Left colon (tissue), 2 donors: ENCODE measurements around the gene RAB44. TPM values are rescaled to one million over a fixed set of nuclear protein-coding genes. Genes with fewer than 3 reads are reported as not detected.
"Not testable (repeated sequence)": the region's sequence is repeated elsewhere in the genome, so short reads cannot be mapped to it uniquely, and the experiment has no call there.

Source experiments
- ATAC-seq: fragments of 200-7000 bp; cut with Tn5 transposase; one replicate; pipeline ENCODE4 v1.9.1; 2020; ENCODE audit warnings: mild to moderate bottlenecking, moderate library complexity
- DNase-seq, 2 donors: peaks; one replicate each; pipeline ENCODE4 v3.0.0-alpha.2; 2020
- intact Hi-C, 2 donors: fragments of 100-400 bp; cut with DNase I in 1 of 2; cut with micrococcal nuclease in 1 of 2; formaldehyde crosslinking; loops; one replicate each; pipeline versions ENCODE4 v1.11.2 to v1.14.0; 2022; cut with DNase I, micrococcal nuclease
- total RNA-seq, 2 donors: library from RNA; stranded (reverse); fragmentation: NEBNext Ultra II Directional; extraction: Animal tissue kit (Norgen Biotek cat#: 25700); gene quantifications; one replicate each; pipeline ENCODE4 v1.2.1, GENCODE V29; 2021
- donor health status: DM: no; HTN: no; CAD: no.
- donor health status: DM: yes; HTN: yes; CAD: no.

RAB44 gene
- total RNA-seq, 2 donors from 2014 or later = 0.09 to 0.42 TPM

DNA sequence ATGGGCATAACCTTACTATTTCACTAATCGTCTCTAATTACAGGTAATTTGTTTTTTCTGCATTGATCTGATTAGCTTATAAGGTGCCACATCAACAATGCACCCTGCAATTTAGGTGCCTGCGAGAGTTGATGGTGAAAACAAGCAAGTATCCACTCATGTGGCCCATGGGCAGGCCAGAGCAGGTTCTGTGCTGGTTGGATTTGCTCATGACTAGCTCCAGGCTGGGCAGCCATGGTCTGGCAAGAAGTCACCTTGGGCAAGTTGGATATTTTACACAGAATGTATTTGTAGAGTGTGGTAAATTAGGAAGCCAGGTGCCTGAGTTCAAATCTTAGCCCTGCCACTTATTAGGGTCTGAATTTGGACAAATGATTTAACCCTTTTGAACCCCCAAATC lies 25.3 kb downstream of the RAB44 start:
- intact Hi-C loops = no loop called here
- ATAC-seq (no peak), DNase-seq (no peak)

DNA sequence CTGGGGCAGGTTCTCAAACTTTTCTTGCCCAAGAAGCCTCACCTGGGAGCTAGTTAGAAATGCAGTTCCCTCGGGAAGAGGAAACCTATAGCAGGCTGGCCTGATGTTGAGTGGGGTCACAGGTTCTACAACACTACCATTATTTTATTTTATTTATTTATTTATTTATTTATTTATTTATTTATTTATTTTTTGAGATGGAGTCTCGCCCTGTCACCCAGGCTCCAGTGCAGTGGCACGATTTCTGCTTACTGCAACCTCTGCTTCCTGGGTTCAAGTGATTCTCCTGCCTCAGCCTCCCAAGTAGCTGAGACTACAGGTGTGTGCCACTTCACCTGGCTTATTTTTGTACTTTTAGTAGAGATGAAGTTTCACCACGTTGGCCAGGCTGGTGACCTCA lies 26.4 kb downstream of the RAB44 start:
- intact Hi-C loops, DNase-seq, ATAC-seq: not testable (repeated sequence)

DNA sequence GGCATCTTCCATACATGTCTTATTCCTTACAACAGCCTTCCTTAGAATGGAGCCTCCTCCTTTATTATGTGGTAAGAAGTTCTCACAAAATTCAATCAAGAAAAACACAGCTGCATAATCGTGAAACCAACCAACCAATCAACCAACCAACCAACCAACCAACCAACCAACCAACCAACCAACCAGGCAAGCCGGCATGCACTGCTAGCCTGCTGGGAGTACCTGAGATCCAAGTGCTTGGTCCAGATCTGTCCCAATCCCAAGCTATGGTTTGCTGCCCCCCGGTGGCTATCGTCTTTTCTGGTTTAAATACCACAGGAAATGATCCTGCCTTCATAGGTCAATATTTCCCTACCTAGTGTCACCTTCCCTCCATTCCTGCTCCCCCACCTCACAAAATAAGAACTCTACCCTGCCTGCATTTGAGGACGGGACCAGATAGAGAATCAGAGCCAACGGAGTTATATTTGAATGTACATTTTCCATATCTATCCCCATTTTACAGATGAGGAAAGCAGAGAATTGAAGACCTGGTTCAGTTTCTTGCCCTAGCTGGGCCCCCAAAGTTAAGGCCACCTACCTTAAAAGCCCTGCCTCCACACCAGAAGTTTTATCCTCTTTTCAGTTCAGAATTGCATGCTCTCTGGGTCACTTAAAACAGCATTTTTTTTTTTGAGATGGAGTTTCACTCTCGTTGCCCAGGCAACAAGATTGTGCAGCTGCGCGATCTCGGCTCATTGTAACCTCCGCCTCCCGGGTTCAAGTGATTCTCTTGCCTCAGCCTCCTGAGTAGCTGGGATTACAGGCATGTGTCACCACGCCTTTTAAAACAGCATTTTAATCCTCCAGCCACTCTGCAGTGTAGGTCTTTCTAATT lies 27.1 kb downstream of the RAB44 start:
- intact Hi-C loops = no loop called here
- ATAC-seq (peak; percentile 87), DNase-seq (peak; percentile 66 to 91)

DNA sequence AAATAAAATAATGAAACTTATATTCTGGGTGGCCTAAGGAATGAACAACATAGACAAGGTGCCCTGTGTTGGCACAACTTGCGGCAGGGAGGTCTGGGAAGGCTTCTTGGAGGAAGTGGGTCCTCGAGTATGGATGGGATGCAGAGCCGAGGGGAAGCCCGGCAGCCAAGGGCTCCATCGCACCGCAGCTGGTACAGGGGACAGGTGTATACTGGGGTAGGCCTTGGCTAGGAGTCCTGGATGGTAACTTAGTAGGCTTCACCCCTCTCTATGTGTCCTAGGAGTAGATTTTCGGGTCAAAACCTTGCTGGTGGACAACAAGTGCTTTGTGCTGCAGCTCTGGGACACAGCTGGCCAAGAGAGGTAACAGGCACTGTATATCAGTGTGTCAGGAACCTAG lies 28.0 kb downstream of the RAB44 start:
- intact Hi-C loops = no loop called here
- DNase-seq (no peak), ATAC-seq (no peak)

DNA sequence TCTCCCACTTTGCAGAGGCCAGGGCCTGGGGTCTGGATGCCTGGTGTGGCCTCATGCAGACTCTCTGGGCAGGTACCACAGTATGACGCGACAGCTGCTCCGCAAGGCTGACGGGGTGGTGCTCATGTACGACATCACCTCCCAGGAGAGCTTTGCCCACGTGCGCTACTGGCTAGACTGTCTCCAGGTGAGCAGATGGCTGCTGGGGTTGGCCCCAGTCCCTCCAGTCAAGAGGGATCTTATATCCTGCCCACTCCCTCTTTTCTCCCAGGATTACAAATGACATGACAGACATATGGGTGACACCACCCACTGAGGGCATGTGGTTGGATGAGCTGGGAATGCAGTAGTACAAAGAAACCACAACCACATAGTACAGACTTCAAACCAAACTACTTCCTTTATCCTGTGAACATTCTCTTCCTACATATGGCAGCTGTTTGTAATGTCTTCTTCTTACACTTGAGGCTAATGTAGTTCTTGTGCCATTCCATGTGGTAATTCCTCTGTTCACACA lies 29.9 kb downstream of the RAB44 start:
- ATAC-seq (peak; percentile 11), DNase-seq (peak in 1 of 2 donors; percentile 10)
- intact Hi-C loops = no loop called here

DNA sequence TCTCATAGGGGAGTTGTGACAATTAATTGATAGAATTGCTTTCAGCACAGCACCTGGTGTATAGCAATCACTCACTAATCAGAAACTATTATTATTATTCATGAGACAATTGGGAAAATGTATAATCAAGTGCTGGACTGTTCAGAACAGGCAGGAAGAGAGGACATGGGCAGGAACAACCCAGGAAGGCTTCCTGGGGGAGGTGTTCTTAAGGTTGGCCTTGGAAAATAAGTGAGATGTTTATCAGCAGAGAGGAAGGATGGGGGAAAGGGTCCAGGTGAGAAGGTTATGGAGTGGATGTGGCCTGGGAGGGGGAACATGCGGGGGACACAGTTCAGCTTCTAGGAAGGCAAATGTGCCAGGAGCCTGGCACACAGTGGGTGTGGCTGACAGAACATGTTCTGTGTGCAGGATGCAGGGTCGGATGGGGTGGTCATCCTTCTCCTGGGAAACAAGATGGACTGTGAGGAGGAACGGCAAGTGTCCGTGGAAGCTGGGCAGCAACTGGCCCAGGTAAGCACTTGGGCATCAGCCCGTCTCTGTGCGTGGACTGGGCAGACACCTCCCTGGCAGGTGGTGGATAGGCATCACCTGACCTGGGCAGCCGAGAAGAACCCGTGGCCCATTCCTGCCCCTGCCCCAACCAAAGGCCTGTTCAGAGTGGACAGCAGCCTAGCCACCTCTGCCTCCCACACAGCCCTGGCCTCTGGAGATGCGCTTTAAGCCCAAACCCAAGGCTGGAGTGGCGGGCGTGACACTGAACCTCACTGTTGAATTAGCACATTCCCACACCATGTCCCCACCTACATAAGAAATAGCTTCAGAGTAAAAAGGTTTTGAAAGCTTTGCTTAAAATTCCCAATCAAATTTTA lies 30.9 kb downstream of the RAB44 start:
- no peak for ATAC-seq
- intact Hi-C loops = no loop called here
- DNase-seq = peak in 1 of 2 donors; percentile 7

DNA sequence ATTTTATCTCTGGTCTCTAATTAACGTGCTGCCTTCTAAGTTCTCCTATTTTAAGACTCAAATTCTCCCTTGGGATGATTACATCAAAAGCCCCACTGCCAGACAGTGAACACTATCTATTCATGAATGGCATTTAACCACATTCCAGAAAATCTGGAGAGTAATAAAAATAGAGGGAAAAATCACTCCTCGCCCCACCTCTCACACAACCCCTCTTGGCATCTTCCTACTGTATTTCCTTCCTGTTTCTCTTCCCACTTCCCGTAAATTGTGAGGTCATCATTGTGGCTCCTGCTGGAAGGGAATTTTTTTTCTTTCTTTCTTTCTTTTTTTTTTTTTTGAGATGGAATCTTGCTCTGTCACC lies 31.5 kb downstream of the RAB44 start:
- intact Hi-C loops = no loop called here
- ATAC-seq (no peak), DNase-seq (no peak)

DNA sequence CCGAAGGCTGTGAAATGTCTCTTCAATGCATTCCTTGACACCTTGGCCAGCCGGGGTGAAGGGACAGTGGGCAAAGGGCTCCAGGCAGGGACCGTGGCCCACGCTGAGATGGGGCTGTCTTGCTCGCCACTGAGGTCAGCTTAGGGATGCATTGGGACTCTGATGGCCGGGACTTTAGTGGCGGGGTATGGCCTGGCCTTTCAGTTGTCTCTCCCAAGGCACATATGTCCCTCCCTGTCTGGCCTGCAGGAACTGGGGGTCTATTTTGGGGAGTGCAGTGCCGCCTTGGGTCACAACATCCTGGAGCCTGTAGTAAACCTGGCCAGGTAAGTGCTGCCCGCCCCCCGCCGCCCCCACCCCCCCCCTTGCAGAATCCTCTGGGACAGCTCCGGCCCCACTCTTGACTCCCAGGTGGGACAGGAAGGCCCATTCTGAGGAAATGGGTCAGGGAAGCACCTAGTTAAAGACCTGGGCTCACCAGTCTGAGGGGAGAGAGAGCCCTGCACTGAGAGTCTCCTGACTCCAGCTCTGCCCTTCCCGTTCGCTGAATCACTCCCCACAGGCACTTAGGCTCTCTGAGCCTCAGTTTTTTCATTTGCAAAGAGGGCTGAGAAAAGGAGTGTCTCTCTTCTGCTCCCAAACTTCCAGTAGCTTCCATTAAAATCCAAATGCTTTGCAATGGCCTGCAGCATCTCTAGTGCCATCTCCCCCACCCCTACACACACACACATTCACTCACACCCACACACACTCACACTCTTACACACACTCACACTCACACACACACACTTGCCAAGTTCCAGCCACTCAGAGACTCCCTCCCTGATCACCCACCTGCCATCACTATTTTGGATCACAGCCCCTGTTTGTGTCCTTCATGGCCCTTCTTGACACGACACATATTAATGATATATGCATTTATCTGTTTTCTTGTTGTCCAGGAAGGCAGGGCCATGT lies 33.1 kb downstream of the RAB44 start:
- ATAC-seq = no peak
- no peak for DNase-seq
- intact Hi-C loops = no loop called here

DNA sequence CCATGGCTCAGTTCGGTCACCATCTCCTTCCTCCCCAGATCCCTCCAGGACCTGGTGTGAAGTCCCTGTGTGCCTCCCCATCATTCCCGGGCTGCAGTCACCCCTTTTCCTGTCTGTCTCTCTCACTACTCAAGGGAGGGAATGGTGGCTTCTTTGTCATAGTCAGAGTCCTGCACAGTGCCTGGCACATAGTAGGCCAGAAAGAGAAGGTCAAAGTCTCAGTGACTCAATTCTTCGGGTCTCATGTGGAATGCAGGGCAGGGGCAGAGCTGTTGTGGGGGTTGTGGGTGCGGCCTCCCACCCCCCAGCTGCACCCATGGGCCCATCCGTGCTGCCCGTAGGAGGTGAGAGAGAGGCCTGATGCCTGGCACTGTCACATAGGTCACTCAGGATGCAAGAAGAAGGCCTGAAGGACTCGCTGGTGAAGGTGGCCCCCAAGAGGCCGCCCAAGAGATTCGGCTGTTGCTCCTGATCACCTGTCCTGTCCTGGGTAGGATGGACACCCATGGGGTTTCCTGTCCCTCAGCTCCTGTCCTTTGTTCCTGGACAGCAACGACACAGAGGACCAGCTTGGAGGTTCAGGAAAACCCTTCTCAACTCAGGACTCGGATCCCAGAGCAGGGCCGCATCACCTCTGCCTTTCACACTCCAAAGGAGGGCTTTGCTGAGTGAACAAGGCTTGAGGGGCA lies 34.1 kb downstream of the RAB44 start:
- no peak for DNase-seq
- ATAC-seq = no peak
- intact Hi-C loops = no loop called here

DNA sequence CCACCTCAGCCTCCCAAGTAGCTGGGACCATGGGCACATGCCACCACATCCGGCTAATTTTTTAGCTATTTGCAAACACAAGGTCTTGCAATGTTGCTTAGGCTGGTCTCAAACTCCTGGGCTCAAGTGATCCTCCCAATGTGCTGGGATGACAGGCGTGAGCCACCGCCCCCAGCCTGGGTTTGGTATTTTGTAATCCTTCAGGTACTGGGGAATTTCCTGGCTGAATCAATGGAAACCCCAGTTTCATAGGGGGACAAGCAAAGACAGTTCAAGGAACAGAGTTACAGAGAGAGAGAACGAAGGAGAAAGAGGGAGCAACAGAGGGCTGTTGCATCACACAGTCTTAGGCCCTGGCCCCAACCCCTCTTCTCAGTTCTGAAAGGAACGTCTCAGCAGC lies 35.7 kb downstream of the RAB44 start:
- DNase-seq (no peak), ATAC-seq (no peak)
- intact Hi-C loops = no loop called here

DNA sequence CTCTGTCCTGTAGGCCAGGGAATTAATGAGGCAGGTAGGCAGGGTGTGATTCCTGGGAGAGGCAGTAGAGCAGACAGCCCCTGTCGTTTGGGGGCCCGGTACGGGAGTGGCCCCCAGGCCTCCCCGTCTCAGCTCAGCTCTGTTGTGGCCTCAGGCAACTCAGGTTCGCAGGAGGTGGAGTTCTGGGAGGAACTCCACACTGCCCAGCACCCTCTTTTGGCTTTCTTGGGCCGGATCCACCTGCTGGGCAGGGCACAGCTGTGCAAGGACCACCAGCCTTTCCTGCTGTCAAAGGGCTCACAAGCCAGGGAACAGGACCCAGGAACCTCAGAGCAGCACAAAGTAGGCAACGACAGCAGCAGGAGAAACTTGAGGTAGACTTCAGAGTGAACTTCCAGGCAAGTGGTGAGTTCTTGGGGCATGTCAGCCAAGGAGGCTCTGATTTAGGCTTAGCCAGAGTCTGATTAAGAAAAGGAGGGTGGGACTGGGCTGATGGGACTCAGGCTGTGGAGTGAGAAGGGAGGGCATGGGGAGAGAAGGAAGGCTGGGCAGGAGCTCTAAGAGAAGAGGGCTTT lies 36.9 kb downstream of the RAB44 start:
- ATAC-seq = no peak
- intact Hi-C loops = no loop called here
- no peak for DNase-seq

DNA sequence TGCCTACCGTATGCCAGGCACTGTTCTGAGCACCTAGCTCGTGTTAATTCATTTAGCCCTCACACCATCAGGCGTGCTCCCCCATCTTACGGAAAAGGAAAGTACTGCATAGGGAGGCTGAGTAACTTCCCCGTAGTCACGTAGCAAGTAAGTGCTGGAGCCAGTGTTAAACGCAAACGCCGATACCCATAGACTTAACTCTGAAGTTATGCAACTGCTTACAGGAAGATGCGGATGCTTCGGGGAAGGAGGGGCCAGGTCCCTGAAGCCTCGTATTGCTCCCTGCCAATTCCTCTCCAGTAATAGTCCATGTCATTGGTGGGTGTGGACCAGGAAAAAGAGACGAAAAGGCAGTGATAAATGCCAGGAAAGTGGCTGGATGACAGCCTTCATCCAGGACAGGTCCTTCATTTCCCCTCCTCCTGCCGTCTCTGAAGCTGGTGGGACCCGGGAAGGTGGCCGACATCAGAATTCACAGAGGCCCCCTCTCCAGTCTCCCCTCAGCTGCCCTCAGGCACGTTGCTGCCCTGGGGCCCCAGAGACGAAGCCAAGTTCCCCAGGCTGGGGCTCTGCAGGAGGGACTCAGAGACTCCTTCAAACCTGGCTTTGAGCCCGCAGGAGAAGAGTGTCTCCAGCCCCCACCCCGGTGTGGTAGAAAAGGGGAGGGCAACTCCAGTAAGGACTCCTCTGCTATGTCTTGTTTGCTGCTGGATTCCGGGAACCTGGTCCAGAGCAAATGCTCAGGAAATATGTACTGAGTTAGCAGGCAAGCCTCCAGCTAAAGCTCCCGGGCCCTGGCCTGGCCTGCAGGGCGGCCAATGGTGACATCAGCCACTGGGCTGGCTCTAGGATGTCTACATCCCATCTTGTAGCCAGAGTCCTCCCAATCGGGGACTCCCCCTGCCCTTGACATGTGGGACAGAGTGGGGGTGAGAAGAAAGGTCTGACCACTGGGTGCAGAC lies 37.8 kb downstream of the RAB44 start:
- intact Hi-C loops = no loop called here
- peak; percentile 62 to 82 for DNase-seq
- ATAC-seq = peak; percentile 90

DNA sequence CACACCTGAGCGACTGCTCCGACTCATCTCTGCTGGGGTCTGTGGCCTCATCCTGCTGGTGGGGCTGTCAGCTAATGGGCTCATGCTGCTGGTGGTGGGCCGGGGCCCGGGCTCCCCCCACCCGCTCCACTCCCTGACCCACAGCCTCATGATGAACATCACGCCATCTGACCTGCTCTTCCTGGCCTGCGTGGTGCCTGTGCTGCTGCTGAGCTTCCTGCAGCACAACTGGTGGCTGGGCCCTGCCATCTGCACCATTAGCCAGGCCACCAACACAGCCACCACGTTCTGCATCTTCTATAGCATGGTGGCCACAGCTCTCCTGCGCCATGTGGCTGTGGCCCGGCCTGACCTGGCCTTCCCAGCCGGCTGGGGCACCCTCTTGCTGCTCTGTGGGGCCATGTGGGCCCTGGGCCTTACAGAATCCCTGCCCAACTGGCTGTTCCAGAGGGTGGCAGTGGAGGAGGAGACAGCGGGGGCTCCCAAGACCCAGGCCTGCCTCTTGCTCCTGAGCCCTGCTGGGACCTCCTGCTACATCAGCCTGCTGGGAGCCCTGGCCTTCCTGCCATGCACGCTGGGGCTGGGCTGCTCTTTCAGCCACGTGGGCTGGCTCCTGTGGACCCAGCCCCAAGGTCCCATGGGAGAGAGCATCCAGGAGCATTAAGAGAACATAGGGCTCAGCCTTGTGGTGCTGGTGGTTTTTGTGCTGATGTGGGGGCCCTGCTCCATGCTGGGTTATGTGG lies 39.6 kb downstream of the RAB44 start:
- no peak for ATAC-seq
- DNase-seq = no peak
- intact Hi-C loops = no loop called here

DNA sequence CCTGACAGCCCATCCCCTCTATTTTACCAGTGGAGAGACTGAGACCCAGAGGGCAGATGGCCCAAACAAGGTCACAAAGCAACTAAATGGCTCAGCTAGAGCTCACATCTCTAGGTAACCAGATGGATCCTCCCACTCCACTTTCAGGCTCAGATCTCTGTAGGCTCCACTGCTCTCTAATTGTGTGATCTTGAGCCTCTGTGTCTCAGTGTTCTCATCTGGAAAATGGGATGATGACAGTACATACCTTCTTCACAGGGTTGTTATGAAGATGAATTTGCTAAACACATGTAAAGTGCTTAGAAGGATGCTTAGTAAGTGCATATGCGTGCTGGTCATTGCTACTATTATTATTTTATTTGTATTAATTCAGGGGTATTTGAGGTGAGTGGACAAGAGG lies 40.5 kb downstream of the RAB44 start:
- intact Hi-C loops = no loop called here
- ATAC-seq = no peak
- no peak for DNase-seq

DNA sequence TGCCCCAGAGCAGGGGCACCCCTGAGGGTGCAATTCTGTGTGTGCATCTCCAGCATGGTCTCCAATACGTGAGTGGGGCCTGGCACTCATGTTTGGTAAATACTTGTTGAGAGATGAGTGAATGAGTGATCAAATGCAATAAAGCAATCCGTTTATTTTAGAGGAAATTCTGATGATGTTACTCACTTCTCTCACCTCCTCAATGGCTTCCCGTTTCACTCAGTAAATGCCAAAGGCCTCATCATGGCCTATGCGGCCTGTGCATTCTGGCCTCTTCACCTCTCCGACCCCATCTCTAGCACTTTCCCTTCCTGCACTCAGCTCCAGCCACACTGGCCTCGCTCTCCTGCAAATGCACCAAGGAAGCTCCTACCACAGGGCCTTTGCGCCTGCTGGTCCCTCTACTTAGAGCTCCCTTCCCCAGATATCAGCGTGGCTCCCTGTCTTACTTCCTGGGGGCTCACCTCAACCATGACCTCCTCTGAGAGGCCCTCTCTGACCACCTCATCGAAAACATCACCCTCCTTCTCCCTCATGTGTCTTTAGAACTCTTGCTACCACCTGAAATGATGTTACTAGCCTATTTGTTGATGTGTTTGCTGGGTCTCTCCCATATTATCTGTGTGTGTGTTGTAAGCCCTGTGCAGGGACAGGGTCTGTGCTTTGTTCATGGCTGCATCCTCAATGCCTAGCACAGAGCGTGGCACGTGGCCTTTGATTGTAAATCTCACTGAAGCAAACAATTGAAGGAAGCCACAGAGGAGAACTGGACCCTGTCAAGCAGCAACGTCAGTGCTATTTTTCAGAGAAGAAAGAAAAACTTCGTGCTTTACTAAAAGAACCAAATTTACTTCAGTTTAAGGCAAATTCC lies 42.6 kb downstream of the RAB44 start:
- no peak for ATAC-seq
- no peak for DNase-seq
- intact Hi-C loops = no loop called here
